GM21529 (cell line): ENCODE results near the gene SLC9A6.
"Not testable (repeated sequence)": the region's sequence is repeated elsewhere in the genome, so short reads cannot be mapped to it uniquely, and the experiment has no call there.

Experiments used
- ATAC-seq: cut with Tn5 transposase; IDR thresholded peaks from one replicate; pipeline ENCODE4 v1.9.1; 2021; ENCODE audit not compliant: unreplicated experiment

SLC9A6 gene

GRCh38 chrX:136029766-136030165 lies 44.5 kb downstream of the SLC9A6 start:
- no peak for ATAC-seq

GRCh38 chrX:136030303-136031191 lies 45.3 kb downstream of the SLC9A6 start:
- ATAC-seq, result no peak

DNA sequence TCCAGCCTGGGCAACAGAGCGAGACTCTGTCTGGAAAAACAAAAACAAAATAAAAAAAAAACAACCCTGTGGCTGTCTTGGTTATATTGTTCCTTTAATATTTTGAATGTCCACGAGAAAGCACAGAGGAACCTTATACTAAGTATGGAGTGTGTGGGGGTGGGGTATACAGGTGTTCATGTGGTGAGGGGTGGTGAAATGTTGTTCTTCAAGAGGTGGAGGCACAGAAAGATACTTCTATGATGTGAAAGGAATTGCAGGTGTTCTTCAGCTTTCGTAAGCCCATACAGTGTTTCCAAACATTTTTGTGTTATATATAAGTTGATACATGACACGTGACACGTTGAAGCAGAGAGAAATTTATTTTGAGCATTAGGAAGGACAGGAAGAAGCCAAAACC lies 46.4 kb downstream of the SLC9A6 start:
- ATAC-seq, result no peak

- no peak for ATAC-seq
Measured at GRCh38 chrX:136032370-136032769, 47.1 kb downstream of the SLC9A6 start.

DNA sequence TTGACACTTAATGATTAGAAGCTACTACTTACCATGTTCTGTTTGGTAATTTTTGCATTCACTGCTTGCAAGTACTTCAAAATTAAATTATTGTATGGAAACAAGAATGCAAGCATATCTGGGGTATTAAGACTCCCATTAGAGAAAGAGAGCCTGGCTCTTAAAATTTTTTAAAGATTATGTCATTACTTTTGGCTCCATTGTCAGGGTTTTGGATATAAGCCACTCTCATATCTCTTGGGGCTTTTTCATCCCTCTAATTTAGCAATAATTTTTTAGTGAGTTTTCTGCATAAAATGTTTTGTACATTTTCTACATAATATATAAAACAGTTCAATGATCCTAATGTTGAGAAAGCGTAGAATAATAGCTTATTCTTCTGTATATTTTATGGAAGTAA lies 49.4 kb downstream of the SLC9A6 start:
- ATAC-seq, result no peak

DNA sequence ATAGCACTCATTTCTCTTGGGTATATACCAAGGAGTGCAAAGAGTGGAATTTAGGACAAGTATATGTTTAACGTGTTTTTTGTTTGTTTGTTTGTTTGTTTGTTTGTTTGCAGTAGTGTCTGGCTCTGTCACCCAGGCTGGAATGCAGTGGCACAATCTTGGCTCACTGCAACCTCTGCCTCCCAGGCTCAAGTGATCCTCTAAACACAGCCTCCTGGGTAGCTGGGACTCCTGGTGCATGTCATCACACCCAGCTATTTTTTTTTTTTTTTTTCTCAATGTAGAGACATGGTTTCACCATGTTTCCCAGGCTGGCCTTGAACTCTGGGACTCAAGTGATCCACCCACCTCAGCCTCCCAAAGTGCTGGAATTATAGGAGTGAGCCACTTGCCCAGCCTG lies 50.4 kb downstream of the SLC9A6 start:
- ATAC-seq, result no peak

- ATAC-seq, result no peak
Measured at GRCh38 chrX:136039485-136039884, 54.2 kb downstream of the SLC9A6 start.

GRCh38 chrX:136039968-136040367 lies 54.7 kb downstream of the SLC9A6 start:
- ATAC-seq, result no peak

- ATAC-seq, result no peak
Measured at GRCh38 chrX:136041254-136041812, 56.1 kb downstream of the SLC9A6 start.

GRCh38 chrX:136045008-136045407 lies 59.8 kb downstream of the SLC9A6 start:
- no peak for ATAC-seq

DNA sequence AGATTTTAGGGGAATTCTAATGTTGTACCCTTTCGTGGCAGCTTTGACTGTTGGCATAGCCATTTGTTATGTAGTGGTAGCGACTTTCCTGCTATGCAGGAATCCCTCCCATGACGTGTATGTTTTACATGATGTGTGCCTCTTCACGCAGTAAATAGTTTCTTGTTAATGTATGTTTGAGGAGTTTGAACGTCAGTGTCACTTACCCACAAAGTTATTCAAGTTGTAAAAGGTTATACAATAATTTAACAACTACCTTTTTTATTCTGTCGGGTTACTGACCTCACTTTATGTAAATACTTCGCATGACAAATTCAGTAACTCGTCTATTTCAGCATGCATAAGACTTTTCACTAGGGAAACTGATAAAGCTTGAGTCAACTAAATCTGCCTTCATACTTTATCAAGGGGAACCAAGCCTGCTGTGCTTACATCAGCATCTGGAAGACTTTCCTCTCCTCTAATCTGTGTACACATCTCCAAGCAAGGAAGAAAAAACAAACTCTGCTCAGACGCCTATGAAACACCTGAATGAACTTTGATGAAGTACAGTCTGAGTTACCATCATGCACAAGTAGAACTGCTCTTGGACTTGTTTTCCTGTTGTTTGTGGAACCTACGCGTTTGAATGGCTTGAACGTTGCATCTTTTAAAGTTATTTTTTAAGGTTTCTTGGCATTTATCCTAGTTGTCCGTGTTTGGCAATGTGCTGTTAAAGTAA lies 61.2 kb downstream of the SLC9A6 start:
- no peak for ATAC-seq

GRCh38 chrX:136047016-136047642 lies 61.9 kb downstream of the SLC9A6 start:
- no peak for ATAC-seq

DNA sequence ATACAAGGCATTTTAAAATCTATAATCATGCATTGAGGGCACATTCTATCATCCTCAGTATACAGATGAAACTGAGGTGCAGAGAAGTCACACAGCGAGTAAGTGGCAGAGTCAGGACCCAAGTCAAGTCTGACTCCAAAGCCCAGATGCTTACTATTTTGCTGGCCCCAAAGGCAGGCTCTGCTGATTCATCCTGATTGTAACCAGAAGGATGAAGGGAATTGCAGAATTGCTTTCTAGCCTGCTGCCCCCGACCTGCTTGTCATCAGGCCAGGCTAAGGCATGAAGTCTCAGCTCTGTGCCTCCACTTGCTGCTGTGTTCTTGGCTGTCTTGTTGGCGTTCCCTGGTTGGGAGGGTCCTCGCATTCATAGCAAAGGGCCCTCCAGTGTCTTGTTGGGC lies 62.7 kb downstream of the SLC9A6 start:
- no peak for ATAC-seq

DNA sequence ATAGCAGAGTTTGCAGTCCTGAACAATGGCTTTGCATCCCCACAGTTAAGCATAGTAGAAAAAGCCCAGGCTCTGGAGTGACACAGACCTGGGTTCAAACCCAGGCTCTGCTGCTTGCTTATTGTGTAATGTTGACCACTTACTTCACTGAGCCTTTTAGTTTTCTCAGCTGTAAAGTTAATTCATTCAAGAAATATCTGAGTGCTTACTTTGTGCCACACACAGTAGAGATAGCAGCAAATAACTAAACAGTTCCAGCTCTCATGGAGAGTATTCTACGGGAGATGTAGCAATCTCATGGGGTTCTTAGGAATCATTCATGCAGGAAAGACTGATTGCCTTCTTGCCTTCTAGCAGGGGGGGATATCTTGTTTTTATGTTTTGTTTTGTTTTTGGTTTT lies 63.2 kb downstream of the SLC9A6 start:
- ATAC-seq, result no peak

DNA sequence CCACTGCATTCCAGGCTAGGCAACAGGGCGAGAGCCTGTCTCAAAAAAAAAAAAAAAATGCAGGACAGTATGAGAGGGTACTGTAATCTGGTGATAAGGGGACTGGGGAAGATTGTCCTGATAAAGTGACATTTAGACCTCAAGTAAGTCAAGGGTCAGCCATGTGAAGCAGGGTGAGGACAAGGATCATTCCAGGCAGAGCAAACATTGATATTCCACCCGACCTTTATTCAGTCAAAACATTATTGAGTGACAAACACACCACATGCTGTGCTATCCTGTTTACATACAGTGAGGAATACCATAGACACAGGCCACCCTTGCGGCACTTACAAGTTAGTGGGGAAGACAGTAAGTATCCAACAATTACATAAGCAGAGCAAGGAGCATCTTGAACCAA lies 64.4 kb downstream of the SLC9A6 start:
- ATAC-seq, result no peak

DNA sequence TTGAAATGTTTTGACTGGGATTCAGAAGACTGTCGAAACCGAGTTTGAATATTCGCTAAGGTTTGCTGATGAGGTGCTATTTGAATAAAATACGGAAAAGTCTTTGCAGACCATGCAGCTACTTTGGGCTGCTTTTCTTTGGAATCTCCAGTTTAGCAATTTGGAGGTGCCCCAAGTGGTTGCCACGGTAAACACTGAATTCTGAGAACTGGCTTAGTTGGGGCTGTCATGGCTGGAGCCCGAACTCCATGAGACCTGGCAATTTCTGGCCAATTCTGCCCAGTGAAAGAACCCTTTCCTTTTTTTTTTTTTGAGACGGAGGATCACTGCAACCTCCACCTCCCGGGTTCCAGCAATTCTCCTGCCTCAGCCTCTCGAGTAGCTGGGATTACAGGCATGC lies 65.6 kb downstream of the SLC9A6 start:
- ATAC-seq, result not testable (repeated sequence)

DNA sequence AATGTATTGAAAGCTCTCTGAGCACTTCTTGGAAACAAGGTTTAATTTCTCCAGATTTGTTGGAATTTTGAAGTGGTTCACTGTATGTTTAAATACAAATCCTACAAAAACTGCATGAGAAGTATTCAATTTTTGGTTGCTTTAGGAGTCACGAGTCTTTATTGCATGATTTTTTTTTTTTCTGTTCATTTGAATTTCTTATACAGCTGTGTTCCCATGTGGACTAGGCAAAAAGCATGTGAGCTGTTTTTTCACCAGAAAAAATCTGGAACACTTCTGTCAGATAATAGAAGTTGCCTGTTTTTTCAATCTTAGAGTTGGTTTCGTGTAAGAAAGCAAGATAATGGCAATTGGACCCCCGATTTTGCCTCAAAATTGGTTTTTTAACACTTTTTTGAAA lies 66.4 kb downstream of the SLC9A6 start:
- no peak for ATAC-seq

- no peak for ATAC-seq
Measured at GRCh38 chrX:136055651-136056221, 70.5 kb downstream of the SLC9A6 start.

DNA sequence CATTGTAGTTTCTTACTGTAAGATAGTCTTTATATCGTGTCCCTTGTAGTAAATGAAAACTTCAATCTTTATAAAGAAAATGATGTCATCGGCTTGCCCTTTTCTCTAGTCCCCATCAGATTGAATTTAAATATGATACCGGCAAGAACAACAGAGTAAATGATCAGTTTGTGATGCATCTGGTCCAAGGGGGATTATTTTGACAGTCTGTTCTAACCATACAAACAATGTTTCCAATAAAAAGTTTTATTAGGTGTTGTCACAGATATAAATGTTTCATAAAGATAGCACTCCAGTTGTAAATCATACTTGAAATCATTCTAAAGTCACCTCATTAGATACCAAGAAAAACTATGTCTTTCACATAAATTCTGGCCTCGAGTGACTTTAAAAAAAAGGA lies 72.3 kb downstream of the SLC9A6 start:
- ATAC-seq, result no peak

- ATAC-seq, result no peak
Measured at GRCh38 chrX:136059350-136059749, 74.1 kb downstream of the SLC9A6 start.

DNA sequence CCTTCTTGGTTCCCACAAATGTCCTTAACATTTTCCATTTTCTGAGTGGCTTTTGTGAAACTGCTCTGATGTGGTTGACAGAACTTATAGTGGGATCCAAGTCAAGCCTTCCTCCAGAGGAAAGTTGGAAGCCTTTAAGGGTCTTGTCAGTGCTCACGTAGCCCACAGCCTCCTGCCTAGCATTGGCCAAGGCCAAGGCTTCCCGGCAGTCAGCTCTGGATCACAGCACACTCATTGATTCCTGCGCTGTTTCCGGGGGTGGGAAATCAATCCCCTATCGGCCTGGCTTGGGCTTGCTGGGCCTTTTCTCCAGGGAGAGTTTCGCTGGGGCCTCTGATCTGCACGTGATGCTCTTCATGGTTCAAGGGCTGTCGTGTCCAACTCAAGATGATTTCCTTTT lies 76.1 kb downstream of the SLC9A6 start:
- no peak for ATAC-seq
